SU-DHL-6 (cell line): ENCODE measurements around the gene NIN.

Source experiments
- H2AFZ ChIP-seq: fragments of 200-600 bp; sonication (generic); 2 replicates; pipeline ENCODE4 v1.6.1; 2014; ENCODE audit warnings: low read depth, mild to moderate bottlenecking, moderate library complexity, mixed read lengths, antibody characterized with exemption, low read length; ENCODE audit not compliant: severe bottlenecking
- H3F3A ChIP-seq: fragments of 200-600 bp; shearing (Covaris generic); 2 replicates; pipeline ENCODE4 v1.6.0; 2016; ENCODE audit warnings: antibody characterized with exemption, mild to moderate bottlenecking; ENCODE audit not compliant: insufficient read depth
- H3K27ac ChIP-seq: fragments of 200-600 bp; sonication (generic); 2 replicates; pipeline ENCODE4 v1.5.1; 2016; ENCODE audit warnings: low read depth, mild to moderate bottlenecking, low read length, moderate library complexity, mixed read lengths
- H3K27me3 ChIP-seq: fragments of 200-600 bp; sonication (generic), shearing (Covaris generic); 2 replicates; pipeline ENCODE4 v1.6.0; 2014; ENCODE audit warnings: mild to moderate bottlenecking, low read length
- H3K36me3 ChIP-seq: fragments of 200-600 bp; sonication (generic); 2 replicates; pipeline ENCODE4 v1.6.1; 2014; ENCODE audit warnings: mild to moderate bottlenecking, low read length, mixed read lengths
- H3K4me2 ChIP-seq: fragments of 300-600, 200-600 bp; shearing (Covaris generic), sonication (generic); 2 replicates; pipeline ENCODE4 v1.6.0; 2014; ENCODE audit warnings: low read length, low read depth, mild to moderate bottlenecking; ENCODE audit not compliant: poor library complexity, severe bottlenecking
- H3K4me3 ChIP-seq: fragments of 200-600 bp; sonication (generic); 2 replicates; pipeline ENCODE4 v1.5.1; 2014; ENCODE audit warnings: antibody characterized with exemption, low read length, mild to moderate bottlenecking, mixed read lengths; ENCODE audit not compliant: insufficient read depth, poor library complexity, severe bottlenecking
- H3K79me2 ChIP-seq: fragments of 200-600 bp; sonication (generic); 2 replicates; pipeline ENCODE4 v1.6.1; 2014; ENCODE audit warnings: mild to moderate bottlenecking, low read length, moderate library complexity; ENCODE audit not compliant: insufficient read depth
- H3K9ac ChIP-seq: fragments of 200-600 bp; sonication (generic); 2 replicates; pipeline ENCODE4 v1.7.0; 2014; ENCODE audit warnings: mild to moderate bottlenecking, low read length
- H3K9me2 ChIP-seq: fragments of 200-600 bp; sonication (generic); replicated peaks from 2 replicates; pipeline ENCODE4 v1.6.1; 2014; ENCODE audit warnings: low read length; ENCODE audit not compliant: insufficient read depth
- H3K9me3 ChIP-seq: fragments of 200-600 bp; sonication (generic); 2 replicates; pipeline ENCODE4 v1.6.1; 2014; ENCODE audit warnings: low read length, mixed read lengths; ENCODE audit not compliant: insufficient read depth
- H4K20me1 ChIP-seq: fragments of 200-600 bp; sonication (generic); 2 replicates; pipeline ENCODE4 v1.6.1; 2014; ENCODE audit warnings: low read depth, mild to moderate bottlenecking, antibody characterized with exemption, low read length, moderate library complexity, mixed read lengths
- EZH2phosphoT487 ChIP-seq: fragments of 200-600 bp; sonication (generic), shearing (Covaris generic); conservative IDR thresholded peaks from 2 replicates; pipeline ENCODE4 v1.6.1; 2018; ENCODE audit warnings: mild to moderate bottlenecking, antibody characterized with exemption, low read length, moderate library complexity, mixed read lengths
- TF ChIP-seq, protein P1 (sequence below): fragments of 200-600 bp; sonication (generic); IDR thresholded peaks from one replicate; pipeline ENCODE4 v1.5.1; 2017; ENCODE audit warnings: antibody characterized with exemption, mild to moderate bottlenecking, low read length, moderate library complexity; ENCODE audit not compliant: insufficient read depth, poor library complexity, severe bottlenecking

Gene NIN

DNA sequence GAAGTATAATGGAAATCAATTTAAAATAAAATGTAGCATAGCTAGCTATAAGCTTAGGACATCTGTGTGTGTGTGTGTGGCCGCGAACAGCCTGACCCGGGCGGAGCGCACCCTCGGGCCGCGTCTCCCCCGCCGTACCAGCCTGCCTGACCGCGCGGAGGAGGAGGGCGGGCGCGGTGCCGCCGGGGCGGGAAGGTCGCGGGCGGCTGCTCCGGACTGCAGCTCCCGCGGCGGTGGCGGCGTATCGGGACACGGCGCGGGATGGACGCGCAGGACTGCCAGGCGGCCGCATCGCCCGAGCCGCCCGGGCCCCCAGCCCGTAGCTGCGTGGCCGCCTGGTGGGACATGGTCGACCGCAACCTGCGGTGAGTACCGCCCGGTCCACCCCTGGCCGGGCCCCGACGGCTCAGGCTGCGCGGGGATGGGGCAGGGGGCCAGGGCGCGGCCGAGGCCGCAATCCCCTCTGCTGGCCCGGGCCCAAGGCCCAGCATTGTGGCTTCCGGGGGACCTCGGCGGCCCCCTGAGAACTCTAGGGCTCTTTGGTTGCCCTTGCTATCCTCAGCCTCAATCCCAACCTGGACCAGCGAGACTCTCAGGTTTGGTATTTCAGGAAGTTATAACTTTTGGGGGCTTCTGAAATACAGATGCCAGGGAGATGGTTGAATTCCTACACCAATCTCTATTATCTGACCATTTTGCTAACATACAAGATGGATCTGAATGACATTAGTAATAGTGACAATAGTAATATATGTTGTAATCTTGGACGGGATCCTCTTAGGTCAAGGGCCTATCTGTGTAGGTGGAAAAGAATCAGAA lies 41.2 kb upstream of the NIN start, which contains the start of gene ABHD12B:
Gene ABHD12B, plus strand, starts transcription at position 140 of the 819 bp plus-strand sequence. Its CDS starts 122 bp downstream, at position 262.
- Histone ChIP-seq H3K9me3 (no peaks in the 10 kb centered on the region), H2AFZ (no peak within 1 kb of the TSS), H3K27ac (no peak within 1 kb of the TSS), H3K9me2 (no peaks in the 10 kb centered on the region), H4K20me1 (no peaks in the 10 kb centered on the region), H3K27me3 (no peaks in the 10 kb centered on the region), H3K9ac (no peak within 1 kb of the TSS), H3K4me3 (no peak within 1 kb of the TSS), H3K36me3 (no peaks in the 10 kb centered on the region), H3K4me2 (no peak within 1 kb of the TSS), H3F3A (no peaks in the 10 kb centered on the region), H3K79me2 (no peaks in the 10 kb centered on the region)
- TF ChIP-seq, protein P1, sequence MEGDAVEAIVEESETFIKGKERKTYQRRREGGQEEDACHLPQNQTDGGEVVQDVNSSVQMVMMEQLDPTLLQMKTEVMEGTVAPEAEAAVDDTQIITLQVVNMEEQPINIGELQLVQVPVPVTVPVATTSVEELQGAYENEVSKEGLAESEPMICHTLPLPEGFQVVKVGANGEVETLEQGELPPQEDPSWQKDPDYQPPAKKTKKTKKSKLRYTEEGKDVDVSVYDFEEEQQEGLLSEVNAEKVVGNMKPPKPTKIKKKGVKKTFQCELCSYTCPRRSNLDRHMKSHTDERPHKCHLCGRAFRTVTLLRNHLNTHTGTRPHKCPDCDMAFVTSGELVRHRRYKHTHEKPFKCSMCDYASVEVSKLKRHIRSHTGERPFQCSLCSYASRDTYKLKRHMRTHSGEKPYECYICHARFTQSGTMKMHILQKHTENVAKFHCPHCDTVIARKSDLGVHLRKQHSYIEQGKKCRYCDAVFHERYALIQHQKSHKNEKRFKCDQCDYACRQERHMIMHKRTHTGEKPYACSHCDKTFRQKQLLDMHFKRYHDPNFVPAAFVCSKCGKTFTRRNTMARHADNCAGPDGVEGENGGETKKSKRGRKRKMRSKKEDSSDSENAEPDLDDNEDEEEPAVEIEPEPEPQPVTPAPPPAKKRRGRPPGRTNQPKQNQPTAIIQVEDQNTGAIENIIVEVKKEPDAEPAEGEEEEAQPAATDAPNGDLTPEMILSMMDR: no peak
- TF ChIP-seq EZH2phosphoT487: no peak

DNA sequence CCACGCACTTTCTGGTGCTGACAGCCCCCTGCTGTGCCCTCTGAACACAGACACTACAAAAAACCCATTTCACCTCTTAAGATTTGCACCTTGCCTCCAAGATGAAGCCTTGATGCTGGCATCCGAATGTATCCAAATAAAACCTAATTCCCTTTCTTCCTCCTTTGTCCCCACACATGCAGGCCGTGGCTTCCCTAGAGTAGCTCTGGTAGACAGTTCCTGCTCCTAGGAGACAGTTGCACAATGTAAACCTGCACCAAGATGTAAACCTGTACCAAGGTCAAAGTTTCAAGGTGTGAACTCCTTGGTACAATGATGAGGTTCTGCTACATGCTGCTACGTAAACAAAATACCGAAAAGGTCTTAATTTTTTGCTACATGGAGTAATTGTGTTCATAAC lies 40.3 kb upstream of the NIN start:
- no peak for TF ChIP-seq EZH2phosphoT487
- Histone ChIP-seq H3K79me2 (no peaks in the 10 kb centered on the region), H3K9ac (no peak overlapping the region), H3K27ac (no peak overlapping the region), H4K20me1 (no peaks in the 10 kb centered on the region), H2AFZ (no peak overlapping the region), H3K9me2 (no peaks in the 10 kb centered on the region), H3K9me3 (no peaks in the 10 kb centered on the region), H3K4me3 (no peak overlapping the region), H3K4me2 (no peak overlapping the region), H3K27me3 (no peaks in the 10 kb centered on the region), H3F3A (no peaks in the 10 kb centered on the region), H3K36me3 (no peaks in the 10 kb centered on the region)

DNA sequence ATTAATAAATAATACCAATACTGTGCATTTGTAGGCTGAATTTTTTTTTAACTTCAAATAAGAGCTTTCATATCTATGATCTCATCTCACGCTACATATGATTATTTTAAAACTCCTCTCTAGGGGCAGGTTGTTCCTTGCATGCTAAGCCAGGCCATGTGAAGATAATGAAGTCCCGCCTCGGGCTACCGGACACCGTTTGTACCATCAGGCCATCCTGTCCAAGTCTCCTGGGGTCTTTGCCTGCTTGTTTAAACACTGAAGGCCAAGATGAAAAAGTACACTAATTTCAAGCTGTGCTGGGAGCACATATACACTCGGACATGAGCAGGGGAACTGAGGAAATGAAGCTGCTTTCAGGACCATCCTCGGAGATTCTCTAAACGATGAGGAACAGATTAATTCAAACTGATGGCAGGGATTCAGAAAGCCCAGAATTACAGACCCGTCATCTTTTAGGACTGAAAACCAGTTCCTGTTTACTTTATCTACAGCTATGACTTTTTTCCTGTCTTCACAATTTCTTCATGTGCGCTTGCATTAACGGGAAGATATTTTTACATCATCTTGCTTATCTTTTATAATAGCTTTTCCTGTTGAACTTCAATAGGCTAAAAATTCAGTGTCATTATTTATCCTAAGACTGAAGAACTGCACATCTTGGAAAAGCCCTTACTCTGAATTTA lies 34.6 kb upstream of the NIN start:
- H3K4me2 ChIP-seq: no peak overlapping the region
- no peaks in the 10 kb centered on the region for H4K20me1 ChIP-seq
- no peak overlapping the region for H3K27ac ChIP-seq
- H3K36me3 ChIP-seq: no peaks in the 10 kb centered on the region
- TF ChIP-seq EZH2phosphoT487: no peak
- TF ChIP-seq, protein P1: no peak
- no peaks in the 10 kb centered on the region for H3K27me3 ChIP-seq
- no peaks in the 10 kb centered on the region for H3K9me2 ChIP-seq
- no peak overlapping the region for H3K9ac ChIP-seq
- H3K79me2 ChIP-seq: no peaks in the 10 kb centered on the region
- H3K9me3 ChIP-seq: no peaks in the 10 kb centered on the region
- H2AFZ ChIP-seq: no peak overlapping the region
- no peak overlapping the region for H3K4me3 ChIP-seq
- H3F3A ChIP-seq: no peaks in the 10 kb centered on the region

DNA sequence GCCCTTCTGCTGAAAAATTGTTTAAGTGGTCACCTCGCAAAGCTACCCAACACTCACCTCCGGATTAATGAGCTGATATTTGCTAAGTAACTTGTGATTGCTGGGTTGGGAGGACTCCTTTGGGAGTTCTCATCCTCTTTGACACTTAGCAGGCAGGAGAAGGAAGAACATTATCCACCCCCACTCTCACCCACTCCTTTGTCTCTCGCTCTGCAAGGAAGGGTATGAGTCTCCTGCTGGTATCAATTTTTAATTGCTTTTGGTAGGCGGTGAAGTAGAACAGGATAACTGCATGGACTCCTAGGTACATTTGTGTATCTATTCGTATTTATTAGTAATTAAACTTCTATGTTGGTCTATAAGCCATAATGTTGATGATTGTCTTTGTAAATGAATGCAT lies 34.0 kb upstream of the NIN start:
- H3K79me2 ChIP-seq: no peaks in the 10 kb centered on the region
- no peaks in the 10 kb centered on the region for H4K20me1 ChIP-seq
- no peaks in the 10 kb centered on the region for H3K36me3 ChIP-seq
- H2AFZ ChIP-seq: no peak overlapping the region
- no peak overlapping the region for H3K4me3 ChIP-seq
- H3K4me2 ChIP-seq: no peak overlapping the region
- H3K9me2 ChIP-seq: no peaks in the 10 kb centered on the region
- no peaks in the 10 kb centered on the region for H3F3A ChIP-seq
- no peak for TF ChIP-seq EZH2phosphoT487
- TF ChIP-seq, protein P1: no peak
- no peak overlapping the region for H3K27ac ChIP-seq
- H3K9me3 ChIP-seq: no peaks in the 10 kb centered on the region
- H3K9ac ChIP-seq: no peak overlapping the region
- H3K27me3 ChIP-seq: no peaks in the 10 kb centered on the region
